GM21723 (cell line): Measurements from ENCODE around the gene HDAC8.
A peak's percentile ranks its signal among the peaks of the same experiment; 100 is the strongest.

ENCODE experiments used
- ATAC-seq: cut with Tn5 transposase; IDR thresholded peaks from one replicate; pipeline ENCODE4 v1.9.1; 2021; ENCODE audit warnings: mild to moderate bottlenecking, moderate library complexity; ENCODE audit not compliant: unreplicated experiment

Gene HDAC8

GRCh38 chrX:72387247-72387646, 185.4 kb downstream of the HDAC8 start:
- no peak for ATAC-seq

GRCh38 chrX:72382202-72382595, 190.4 kb downstream of the HDAC8 start:
- no peak for ATAC-seq

- ATAC-seq, result no peak
Measured at GRCh38 chrX:72381439-72382201, 191.0 kb downstream of the HDAC8 start.

GRCh38 chrX:72376124-72376523, 196.5 kb downstream of the HDAC8 start:
- ATAC-seq, result no peak

GRCh38 chrX:72373136-72373535, 199.5 kb downstream of the HDAC8 start:
- ATAC-seq, result no peak

- ATAC-seq, result no peak
Measured at GRCh38 chrX:72372735-72373134, 199.9 kb downstream of the HDAC8 start.

- ATAC-seq, result no peak
Measured at GRCh38 chrX:72371405-72371804, 201.2 kb downstream of the HDAC8 start.

GRCh38 chrX:72368796-72369195, 203.8 kb downstream of the HDAC8 start:
- ATAC-seq, result no peak

GRCh38 chrX:72367516-72367915, 205.1 kb downstream of the HDAC8 start:
- ATAC-seq, result no peak

- no peak for ATAC-seq
Measured at GRCh38 chrX:72366701-72367454, 205.8 kb downstream of the HDAC8 start.

GRCh38 chrX:72366178-72366577, 206.5 kb downstream of the HDAC8 start:
- no peak for ATAC-seq

- no peak for ATAC-seq
Measured at GRCh38 chrX:72365126-72365525, 207.5 kb downstream of the HDAC8 start.

GRCh38 chrX:72360326-72360725, 212.3 kb downstream of the HDAC8 start:
- no peak for ATAC-seq

GRCh38 chrX:72358313-72358712, 214.3 kb downstream of the HDAC8 start:
- no peak for ATAC-seq

GRCh38 chrX:72352786-72353185, 219.9 kb downstream of the HDAC8 start:
- ATAC-seq, result no peak

GRCh38 chrX:72351606-72352334, 220.9 kb downstream of the HDAC8 start:
- no peak for ATAC-seq

GRCh38 chrX:72349190-72349589, 223.5 kb downstream of the HDAC8 start:
- peak; percentile 94 for ATAC-seq

- ATAC-seq, result no peak
Measured at GRCh38 chrX:72348247-72348979, 224.2 kb downstream of the HDAC8 start.

GRCh38 chrX:72347366-72347765, 225.3 kb downstream of the HDAC8 start:
- no peak for ATAC-seq

GRCh38 chrX:72346302-72346949, 226.2 kb downstream of the HDAC8 start:
- ATAC-seq, result no peak
